ENCODE data around the gene ZMIZ1. TPM values are rescaled to one million over a fixed set of nuclear protein-coding genes. Genes with fewer than 3 reads are reported as not detected.
"Not testable (repeated sequence)": the region's sequence is repeated elsewhere in the genome, so short reads cannot be mapped to it uniquely, and the experiment has no call there.

Gene ZMIZ1
- total RNA-seq, 1 donor from 2014 or later, result 80.4 TPM

GRCh38 chr10:79025199-79025832 is 43.5 kb upstream of the ZMIZ1 start:
- Mint-ChIP-seq H3K4me1 (ENCODE audit: low read depth) (peaks cover 14% of the 10 kb centered on the region), H3K27me3 (ENCODE audit: low read depth) (peaks cover 4% of the 10 kb centered on the region), H3K4me3 (ENCODE audit: low read depth) (no peak overlapping the region), H3K27ac (no peak overlapping the region), H3K36me3 (ENCODE audit: low read depth) (no peaks in the 10 kb centered on the region), H3K9me3 (no peaks in the 10 kb centered on the region)
- intact Hi-C loops (cut with micrococcal nuclease), result no loop called here
- no peak for DNase-seq (ENCODE audit: low spot score)

GRCh38 chr10:79026341-79026761 is 42.4 kb upstream of the ZMIZ1 start:
- Mint-ChIP-seq H3K27me3 (ENCODE audit: low read depth) (peaks cover 6% of the 10 kb centered on the region), H3K36me3 (ENCODE audit: low read depth) (no peaks in the 10 kb centered on the region), H3K27ac (no peak overlapping the region), H3K9me3 (no peaks in the 10 kb centered on the region), H3K4me3 (ENCODE audit: low read depth) (no peak overlapping the region), H3K4me1 (ENCODE audit: low read depth) (peaks cover 14% of the 10 kb centered on the region)
- DNase-seq (ENCODE audit: low spot score), result no peak
- intact Hi-C loops (cut with micrococcal nuclease), result no loop called here

- intact Hi-C loops (cut with micrococcal nuclease), result no loop called here
- no peak for DNase-seq (ENCODE audit: low spot score)
Measured at GRCh38 chr10:79026806-79027146, 42.0 kb upstream of the ZMIZ1 start.

GRCh38 chr10:79027147-79028055 is 41.4 kb upstream of the ZMIZ1 start:
- no peak for DNase-seq (ENCODE audit: low spot score)
- H3K9me3 Mint-ChIP-seq, result no peaks in the 10 kb centered on the region
- H3K27me3 Mint-ChIP-seq (ENCODE audit: low read depth), result peaks cover 6% of the 10 kb centered on the region
- no peaks in the 10 kb centered on the region for H3K36me3 Mint-ChIP-seq (ENCODE audit: low read depth)
- no peak overlapping the region for H3K27ac Mint-ChIP-seq
- H3K4me1 Mint-ChIP-seq (ENCODE audit: low read depth), result peaks cover 14% of the 10 kb centered on the region
- no peak overlapping the region for H3K4me3 Mint-ChIP-seq (ENCODE audit: low read depth)
- intact Hi-C loops (cut with micrococcal nuclease), result no loop called here

More at GRCh38 chr10:79026806-79027146, 42.0 kb upstream of the ZMIZ1 start:
- peaks cover 14% of the 10 kb centered on the region for H3K4me1 Mint-ChIP-seq (ENCODE audit: low read depth)
- no peak overlapping the region for H3K27ac Mint-ChIP-seq
- H3K36me3 Mint-ChIP-seq (ENCODE audit: low read depth), result no peaks in the 10 kb centered on the region
- no peak overlapping the region for H3K4me3 Mint-ChIP-seq (ENCODE audit: low read depth)
- H3K27me3 Mint-ChIP-seq (ENCODE audit: low read depth), result peaks cover 6% of the 10 kb centered on the region
- H3K9me3 Mint-ChIP-seq, result no peaks in the 10 kb centered on the region

GRCh38 chr10:79028056-79028430 is 40.7 kb upstream of the ZMIZ1 start:
- DNase-seq (ENCODE audit: low spot score), result no peak
- intact Hi-C loops (cut with micrococcal nuclease), result no loop called here
- H3K27me3 Mint-ChIP-seq (ENCODE audit: low read depth), result peaks cover 6% of the 10 kb centered on the region
- no peaks in the 10 kb centered on the region for H3K9me3 Mint-ChIP-seq
- H3K4me1 Mint-ChIP-seq (ENCODE audit: low read depth), result peaks cover 14% of the 10 kb centered on the region
- H3K36me3 Mint-ChIP-seq (ENCODE audit: low read depth), result no peaks in the 10 kb centered on the region
- H3K4me3 Mint-ChIP-seq (ENCODE audit: low read depth), result no peak overlapping the region
- H3K27ac Mint-ChIP-seq, result no peak overlapping the region

GRCh38 chr10:79028451-79029010 is 40.2 kb upstream of the ZMIZ1 start:
- H3K27ac Mint-ChIP-seq, result no peak overlapping the region
- H3K4me3 Mint-ChIP-seq (ENCODE audit: low read depth), result no peak overlapping the region
- no peaks in the 10 kb centered on the region for H3K9me3 Mint-ChIP-seq
- H3K27me3 Mint-ChIP-seq (ENCODE audit: low read depth), result peaks cover 8% of the 10 kb centered on the region
- DNase-seq (ENCODE audit: low spot score), result no peak
- H3K36me3 Mint-ChIP-seq (ENCODE audit: low read depth), result no peaks in the 10 kb centered on the region
- H3K4me1 Mint-ChIP-seq (ENCODE audit: low read depth), result peaks cover 14% of the 10 kb centered on the region
- intact Hi-C loops (cut with micrococcal nuclease), result no loop called here

GRCh38 chr10:79029478-79030390 is 39.0 kb upstream of the ZMIZ1 start:
- Mint-ChIP-seq H3K36me3 (ENCODE audit: low read depth) (no peaks in the 10 kb centered on the region), H3K27ac (no peak overlapping the region), H3K27me3 (ENCODE audit: low read depth) (peaks cover 15% of the 10 kb centered on the region), H3K4me1 (ENCODE audit: low read depth) (peaks cover 14% of the 10 kb centered on the region), H3K4me3 (ENCODE audit: low read depth) (no peak overlapping the region), H3K9me3 (no peaks in the 10 kb centered on the region)
- DNase-seq (ENCODE audit: low spot score), result no peak
- intact Hi-C loops (cut with micrococcal nuclease), result no loop called here

GRCh38 chr10:79030705-79031104 is 38.1 kb upstream of the ZMIZ1 start:
- Mint-ChIP-seq H3K27ac (no peak overlapping the region), H3K36me3 (ENCODE audit: low read depth) (no peaks in the 10 kb centered on the region), H3K4me3 (ENCODE audit: low read depth) (no peak overlapping the region)

GRCh38 chr10:79031723-79032122 is 37.0 kb upstream of the ZMIZ1 start:
- Mint-ChIP-seq H3K27me3 (ENCODE audit: low read depth) (peaks cover 23% of the 10 kb centered on the region), H3K36me3 (ENCODE audit: low read depth) (no peaks in the 10 kb centered on the region), H3K4me3 (ENCODE audit: low read depth) (no peak overlapping the region), H3K9me3 (no peaks in the 10 kb centered on the region), H3K27ac (no peak overlapping the region), H3K4me1 (ENCODE audit: low read depth) (peaks cover 9% of the 10 kb centered on the region)
- intact Hi-C loops (cut with micrococcal nuclease), result no loop called here
- no peak for DNase-seq (ENCODE audit: low spot score)

More at GRCh38 chr10:79030705-79031104, 38.1 kb upstream of the ZMIZ1 start:
- no peak for DNase-seq (ENCODE audit: low spot score)
- Mint-ChIP-seq H3K9me3 (no peaks in the 10 kb centered on the region), H3K4me1 (ENCODE audit: low read depth) (peaks cover 11% of the 10 kb centered on the region), H3K27me3 (ENCODE audit: low read depth) (peaks cover 23% of the 10 kb centered on the region)
- intact Hi-C loops (cut with micrococcal nuclease), result no loop called here

- intact Hi-C loops (cut with micrococcal nuclease), result no loop called here
- no peaks in the 10 kb centered on the region for H3K9me3 Mint-ChIP-seq
- H3K27ac Mint-ChIP-seq, result no peak overlapping the region
- H3K4me1 Mint-ChIP-seq (ENCODE audit: low read depth), result no peaks in the 10 kb centered on the region
- H3K36me3 Mint-ChIP-seq (ENCODE audit: low read depth), result no peaks in the 10 kb centered on the region
- H3K27me3 Mint-ChIP-seq (ENCODE audit: low read depth), result peaks cover 25% of the 10 kb centered on the region
- DNase-seq (ENCODE audit: low spot score), result no peak
- H3K4me3 Mint-ChIP-seq (ENCODE audit: low read depth), result no peak overlapping the region
Measured at GRCh38 chr10:79034271-79034876, 34.4 kb upstream of the ZMIZ1 start.

- intact Hi-C loops (cut with micrococcal nuclease); H3K4me3 Mint-ChIP-seq (ENCODE audit: low read depth): not testable (repeated sequence)
Measured at GRCh38 chr10:79036416-79036815, 32.4 kb upstream of the ZMIZ1 start.

More at GRCh38 chr10:79036416-79036815, 32.4 kb upstream of the ZMIZ1 start:
- not testable (repeated sequence) for DNase-seq (ENCODE audit: low spot score); H3K27ac Mint-ChIP-seq; H3K4me1 Mint-ChIP-seq (ENCODE audit: low read depth); H3K9me3 Mint-ChIP-seq; H3K36me3 Mint-ChIP-seq (ENCODE audit: low read depth)
- H3K27me3 Mint-ChIP-seq (ENCODE audit: low read depth), result peaks cover 36% of the 10 kb centered on the region
